Osteocyte (in vitro differentiated cells): Measurements from ENCODE around the gene DOCK11. TPM values are rescaled to one million over a fixed set of nuclear protein-coding genes. Genes with fewer than 3 reads are reported as not detected.

Source experiments
- DNase-seq: peaks from one replicate; pipeline ENCODE4 v3.0.0; 2021; ENCODE audit warnings: mixed read lengths; ENCODE audit not compliant: unreplicated experiment; ENCODE audit errors: extremely low spot score
- H3K27ac Mint-ChIP-seq: one replicate; pipeline ENCODE4 v1.8.0; 2021; ENCODE audit warnings: mild to moderate bottlenecking, mixed read lengths; ENCODE audit not compliant: unreplicated experiment
- H3K27me3 Mint-ChIP-seq: one replicate; pipeline ENCODE4 v1.8.0; 2021; ENCODE audit warnings: mixed read lengths; ENCODE audit not compliant: unreplicated experiment
- H3K36me3 Mint-ChIP-seq: one replicate; pipeline ENCODE4 v1.8.0; 2021; ENCODE audit warnings: mixed read lengths; ENCODE audit not compliant: unreplicated experiment
- H3K4me1 Mint-ChIP-seq: one replicate; pipeline ENCODE4 v1.8.0; 2021; ENCODE audit warnings: mixed read lengths; ENCODE audit not compliant: unreplicated experiment
- H3K4me3 Mint-ChIP-seq: one replicate; pipeline ENCODE4 v1.8.0; 2021; ENCODE audit warnings: mild to moderate bottlenecking, moderate library complexity, mixed read lengths; ENCODE audit not compliant: unreplicated experiment
- H3K9me3 Mint-ChIP-seq: one replicate; pipeline ENCODE4 v1.8.0; 2021; ENCODE audit warnings: mixed read lengths; ENCODE audit not compliant: unreplicated experiment
- total RNA-seq: library from RNA; stranded (reverse); gene quantifications from 2 replicates; pipeline ENCODE4 v1.2.1, GENCODE V29; 2021
- TF ChIP-seq, protein P1 (sequence below): fragments of 200-600 bp; sonication (generic); IDR thresholded peaks from 2 replicates; pipeline ENCODE4 v1.5.0; 2021; ENCODE audit warnings: antibody characterized with exemption, mild to moderate bottlenecking, moderate library complexity

The DOCK11 gene
- total RNA-seq, 1 donor from 2014 or later, result 24.8 TPM

DNA sequence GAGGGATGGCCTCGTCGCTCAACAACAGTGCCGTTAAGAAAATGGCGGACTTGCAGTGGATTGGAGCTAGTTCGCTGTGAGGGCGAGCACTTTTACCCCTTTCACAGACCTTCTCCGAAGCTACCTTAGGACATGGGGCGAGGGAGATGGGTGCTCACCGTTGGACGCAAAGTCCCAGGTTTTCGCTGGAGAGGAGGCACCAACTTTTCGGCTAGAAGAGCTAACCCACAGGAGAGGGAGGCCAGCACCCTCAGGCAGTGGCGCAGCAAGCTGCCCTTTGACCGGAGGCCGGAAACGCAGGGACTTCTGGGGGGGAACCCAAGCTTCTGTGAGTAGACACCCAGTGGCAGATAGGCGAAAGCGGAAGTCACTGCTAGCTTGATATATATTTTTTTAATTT is 138.7 kb downstream of the DOCK11 start:
- no peaks in the 10 kb centered on the region for H3K4me1 Mint-ChIP-seq
- H3K36me3 Mint-ChIP-seq, result peaks cover 15% of the 10 kb centered on the region
- TF ChIP-seq, protein P1, sequence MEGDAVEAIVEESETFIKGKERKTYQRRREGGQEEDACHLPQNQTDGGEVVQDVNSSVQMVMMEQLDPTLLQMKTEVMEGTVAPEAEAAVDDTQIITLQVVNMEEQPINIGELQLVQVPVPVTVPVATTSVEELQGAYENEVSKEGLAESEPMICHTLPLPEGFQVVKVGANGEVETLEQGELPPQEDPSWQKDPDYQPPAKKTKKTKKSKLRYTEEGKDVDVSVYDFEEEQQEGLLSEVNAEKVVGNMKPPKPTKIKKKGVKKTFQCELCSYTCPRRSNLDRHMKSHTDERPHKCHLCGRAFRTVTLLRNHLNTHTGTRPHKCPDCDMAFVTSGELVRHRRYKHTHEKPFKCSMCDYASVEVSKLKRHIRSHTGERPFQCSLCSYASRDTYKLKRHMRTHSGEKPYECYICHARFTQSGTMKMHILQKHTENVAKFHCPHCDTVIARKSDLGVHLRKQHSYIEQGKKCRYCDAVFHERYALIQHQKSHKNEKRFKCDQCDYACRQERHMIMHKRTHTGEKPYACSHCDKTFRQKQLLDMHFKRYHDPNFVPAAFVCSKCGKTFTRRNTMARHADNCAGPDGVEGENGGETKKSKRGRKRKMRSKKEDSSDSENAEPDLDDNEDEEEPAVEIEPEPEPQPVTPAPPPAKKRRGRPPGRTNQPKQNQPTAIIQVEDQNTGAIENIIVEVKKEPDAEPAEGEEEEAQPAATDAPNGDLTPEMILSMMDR, result no peak
- no peaks in the 10 kb centered on the region for H3K9me3 Mint-ChIP-seq
- no peak overlapping the region for H3K27ac Mint-ChIP-seq
- H3K27me3 Mint-ChIP-seq, result no peaks in the 10 kb centered on the region
- H3K4me3 Mint-ChIP-seq, result no peak overlapping the region
- DNase-seq, result no peak

DNA sequence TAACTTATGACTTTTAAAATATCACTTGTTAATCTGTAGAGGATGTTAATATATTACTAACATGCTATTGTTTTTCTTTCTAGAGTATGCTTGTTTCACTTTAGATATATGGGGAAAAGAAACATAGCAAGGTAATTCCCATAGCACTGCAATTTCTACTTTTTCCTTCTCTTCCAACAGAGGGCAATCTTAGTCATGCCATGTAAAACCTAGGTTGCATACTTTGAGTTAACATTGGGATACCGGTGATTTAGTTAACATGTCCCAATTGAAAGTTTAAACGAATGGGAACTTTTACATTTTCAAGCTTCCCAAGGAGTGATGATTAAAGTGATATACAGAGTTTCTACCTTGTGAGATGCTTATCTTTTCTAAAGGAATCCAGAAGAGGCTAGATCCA is 142.4 kb downstream of the DOCK11 start:
- TF ChIP-seq, protein P1, result peak; percentile 49
- no peaks in the 10 kb centered on the region for H3K9me3 Mint-ChIP-seq
- H3K4me3 Mint-ChIP-seq, result no peak overlapping the region
- no peaks in the 10 kb centered on the region for H3K27me3 Mint-ChIP-seq
- no peaks in the 10 kb centered on the region for H3K4me1 Mint-ChIP-seq
- H3K27ac Mint-ChIP-seq, result no peak overlapping the region
- no peak for DNase-seq
- H3K36me3 Mint-ChIP-seq, result peaks cover 18% of the 10 kb centered on the region

DNA sequence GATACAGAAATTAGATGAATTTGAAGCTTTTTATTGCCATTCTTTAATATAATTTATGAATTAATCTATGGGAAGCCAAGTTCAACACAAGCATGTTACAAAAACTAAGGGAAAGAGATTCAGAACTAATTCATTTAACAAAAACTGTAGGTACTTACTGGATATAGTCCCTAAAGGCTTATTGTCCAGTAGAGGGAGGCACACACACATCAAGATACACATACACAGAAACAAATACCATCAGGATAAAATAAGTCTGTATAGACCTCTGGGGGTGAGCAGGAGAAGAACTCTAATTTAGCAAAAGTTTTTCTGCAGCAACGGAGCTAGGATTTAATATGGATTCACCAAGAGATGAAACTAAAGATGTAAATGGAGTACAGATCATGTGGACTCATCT is 148.8 kb downstream of the DOCK11 start:
- peaks cover 6% of the 10 kb centered on the region for H3K36me3 Mint-ChIP-seq
- H3K27me3 Mint-ChIP-seq, result no peaks in the 10 kb centered on the region
- H3K9me3 Mint-ChIP-seq, result no peaks in the 10 kb centered on the region
- no peak for DNase-seq
- H3K4me1 Mint-ChIP-seq, result no peaks in the 10 kb centered on the region
- H3K27ac Mint-ChIP-seq, result no peak overlapping the region
- TF ChIP-seq, protein P1, result peak; percentile 63
- no peak overlapping the region for H3K4me3 Mint-ChIP-seq

DNA sequence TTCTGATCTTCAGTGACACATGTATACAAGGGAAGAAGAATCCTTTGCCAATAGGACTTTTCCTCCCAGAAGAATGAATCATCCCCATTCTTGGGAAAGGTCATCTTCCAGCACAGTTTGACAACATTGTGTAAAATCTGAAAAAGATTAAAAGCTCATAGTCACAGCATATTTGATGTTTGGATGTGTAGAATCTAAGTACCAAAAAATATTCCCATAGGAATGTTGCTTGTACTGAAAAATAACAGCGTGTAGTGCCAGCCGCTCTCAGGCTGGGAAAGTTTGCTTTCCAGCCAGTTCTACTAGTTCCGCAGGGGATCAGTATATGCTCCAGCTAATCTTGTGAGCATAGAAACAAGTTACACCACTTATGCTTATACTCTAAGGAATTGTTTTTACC is 157.1 kb downstream of the DOCK11 start:
- Mint-ChIP-seq H3K27me3 (no peaks in the 10 kb centered on the region), H3K9me3 (no peaks in the 10 kb centered on the region), H3K4me1 (peaks cover 14% of the 10 kb centered on the region), H3K27ac (peak overlapping the region; percentile 36), H3K4me3 (no peak overlapping the region), H3K36me3 (peaks cover 2% of the 10 kb centered on the region)
- TF ChIP-seq, protein P1, result no peak
- no peak for DNase-seq

DNA sequence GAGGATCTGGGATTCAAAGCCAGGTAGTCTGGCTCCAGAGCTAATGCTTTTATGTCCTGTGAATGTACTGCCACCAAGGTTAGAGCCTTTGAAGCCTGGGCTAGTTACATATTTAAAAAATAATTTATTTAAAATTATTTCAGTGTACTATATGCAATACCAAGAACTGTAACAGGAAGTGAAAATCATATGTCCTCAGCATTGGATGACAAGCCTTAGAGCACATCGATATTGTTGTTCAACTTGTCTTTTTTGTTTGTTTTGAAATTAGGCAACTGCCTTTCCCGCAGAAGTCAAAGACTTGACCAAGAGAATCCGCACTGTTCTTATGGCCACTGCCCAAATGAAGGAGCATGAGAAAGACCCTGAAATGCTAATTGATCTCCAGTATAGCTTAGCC is 158.7 kb downstream of the DOCK11 start:
- Mint-ChIP-seq H3K27ac (no peak overlapping the region), H3K27me3 (no peaks in the 10 kb centered on the region), H3K36me3 (peaks cover 3% of the 10 kb centered on the region), H3K4me1 (peaks cover 24% of the 10 kb centered on the region), H3K9me3 (no peaks in the 10 kb centered on the region), H3K4me3 (no peak overlapping the region)
- TF ChIP-seq, protein P1, result no peak
- no peak for DNase-seq
